ENCODE data around the gene MVB12B.

Gene MVB12B

GRCh38 chr9:126361810-126362238 lies 35.2 kb downstream of the MVB12B start:
- Histone ChIP-seq H3K36me3 (peaks cover 0 to 11% (median 0%) of the 10 kb centered on the region in 3 donors), H3K27ac (no peak overlapping the region), H3K4me1 (peaks cover 0 to 7% (median 0%) of the 10 kb centered on the region in 4 donors), H3K27me3 (no peaks in the 10 kb centered on the region), H3K4me3 (no peak overlapping the region), H3K9me3 (peaks cover 4 to 7% (median 6%) of the 10 kb centered on the region in 3 donors)
- no peak for TF ChIP-seq CTCF (IDR thresholded peaks at IDR 0.05)
- DNase-seq, result no peak
- intact Hi-C loops (cut with DNase I; ENCODE audit: low total_unique reads), result no loop called here

GRCh38 chr9:126363250-126363649 lies 36.6 kb downstream of the MVB12B start:
- TF ChIP-seq CTCF (IDR thresholded peaks at IDR 0.05), result no peak
- H3K27ac ChIP-seq, result no peak overlapping the region
- no peak for DNase-seq

GRCh38 chr9:126363847-126364671 lies 37.4 kb downstream of the MVB12B start:
- intact Hi-C loops (cut with DNase I; ENCODE audit: low total_unique reads), result no loop called here
- DNase-seq, result no peak
- H3K4me1 ChIP-seq, result peaks cover 0 to 8% (median 0%) of the 10 kb centered on the region in 4 donors

More at GRCh38 chr9:126363250-126363649, 36.6 kb downstream of the MVB12B start:
- intact Hi-C loops (cut with DNase I; ENCODE audit: low total_unique reads), result no loop called here
- peaks cover 0 to 11% (median 0%) of the 10 kb centered on the region in 3 donors for H3K36me3 ChIP-seq
- peaks cover 4 to 7% (median 6%) of the 10 kb centered on the region in 3 donors for H3K9me3 ChIP-seq
- H3K4me3 ChIP-seq, result no peak overlapping the region
- peaks cover 0 to 8% (median 0%) of the 10 kb centered on the region in 4 donors for H3K4me1 ChIP-seq
- no peaks in the 10 kb centered on the region for H3K27me3 ChIP-seq

DNA sequence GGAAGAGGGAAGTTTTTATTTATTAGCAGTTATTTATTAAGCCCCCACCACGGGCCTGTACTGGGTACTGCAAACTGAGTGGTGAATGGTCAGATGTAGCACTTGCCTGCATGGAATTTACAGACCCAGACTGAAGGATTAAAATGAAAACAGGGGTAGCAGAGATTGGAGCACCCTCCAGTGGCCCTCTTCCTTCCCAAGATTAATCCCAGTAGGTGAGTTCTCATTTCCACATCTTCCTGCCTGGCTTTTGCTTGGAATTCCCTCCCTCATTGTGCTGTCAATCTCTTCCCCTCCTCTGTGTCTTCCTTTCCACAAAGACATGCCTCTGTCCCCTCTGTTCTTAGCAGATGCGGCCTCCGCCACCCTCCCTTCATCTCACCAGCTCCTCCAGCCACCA lies 39.2 kb downstream of the MVB12B start:
- peaks cover 0 to 11% (median 0%) of the 10 kb centered on the region in 3 donors for H3K36me3 ChIP-seq
- H3K4me1 ChIP-seq, result peaks cover 0 to 8% (median 0%) of the 10 kb centered on the region in 4 donors
- H3K27ac ChIP-seq, result no peak overlapping the region
- H3K4me3 ChIP-seq, result no peak overlapping the region
- peaks cover 4 to 7% (median 6%) of the 10 kb centered on the region in 3 donors for H3K9me3 ChIP-seq
- no peak for DNase-seq
- intact Hi-C loops (cut with DNase I; ENCODE audit: low total_unique reads), result no loop called here
- H3K27me3 ChIP-seq, result no peaks in the 10 kb centered on the region
- no peak for TF ChIP-seq CTCF (IDR thresholded peaks at IDR 0.05)

More at GRCh38 chr9:126363847-126364671, 37.4 kb downstream of the MVB12B start:
- Histone ChIP-seq H3K27ac (no peak overlapping the region), H3K27me3 (no peaks in the 10 kb centered on the region), H3K4me3 (no peak overlapping the region), H3K36me3 (peaks cover 0 to 11% (median 0%) of the 10 kb centered on the region in 3 donors), H3K9me3 (peaks cover 4 to 7% (median 6%) of the 10 kb centered on the region in 3 donors)
- no peak for TF ChIP-seq CTCF (IDR thresholded peaks at IDR 0.05)

DNA sequence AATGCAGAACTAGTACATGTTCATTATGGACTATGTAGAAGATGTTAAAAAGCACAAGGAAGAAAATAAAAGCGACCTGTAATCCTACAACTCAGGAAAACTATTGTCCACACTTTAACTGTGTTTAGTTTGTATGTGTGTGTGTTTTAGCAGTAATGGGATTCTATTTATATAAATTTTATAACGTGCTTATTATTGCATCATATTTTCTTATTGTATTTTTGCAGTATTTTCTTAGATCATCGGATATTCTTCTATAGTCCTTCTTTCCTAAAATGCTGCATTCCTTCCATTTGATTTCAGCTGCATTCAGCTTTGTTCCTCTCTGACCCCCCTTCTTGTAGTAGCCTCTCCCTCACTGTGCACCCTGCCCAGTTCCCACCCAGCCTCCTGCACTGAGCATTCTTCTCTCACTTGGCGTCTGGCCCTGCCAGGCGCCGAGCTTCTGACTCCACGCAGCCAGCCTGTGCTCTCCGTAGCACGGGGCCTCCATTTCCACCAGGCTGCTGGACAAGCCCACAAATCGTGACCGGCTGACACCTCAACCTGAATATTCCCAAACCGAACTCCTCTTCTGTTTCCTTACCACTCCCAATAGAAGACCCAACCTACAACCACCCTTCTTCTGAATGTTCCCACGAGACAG lies 39.9 kb downstream of the MVB12B start:
- no peak for TF ChIP-seq CTCF (IDR thresholded peaks at IDR 0.05)
- H3K36me3 ChIP-seq, result peaks cover 0 to 11% (median 0%) of the 10 kb centered on the region in 3 donors
- no peak overlapping the region for H3K4me3 ChIP-seq
- H3K4me1 ChIP-seq, result peaks cover 0 to 8% (median 3%) of the 10 kb centered on the region in 4 donors
- intact Hi-C loops (cut with DNase I; ENCODE audit: low total_unique reads), result no loop called here
- DNase-seq, result no peak
- no peak overlapping the region for H3K27ac ChIP-seq
- peaks cover 4 to 6% (median 6%) of the 10 kb centered on the region in 3 donors for H3K9me3 ChIP-seq
- H3K27me3 ChIP-seq, result no peaks in the 10 kb centered on the region
